Measurements from ENCODE around the gene KCNMA1.

DNA sequence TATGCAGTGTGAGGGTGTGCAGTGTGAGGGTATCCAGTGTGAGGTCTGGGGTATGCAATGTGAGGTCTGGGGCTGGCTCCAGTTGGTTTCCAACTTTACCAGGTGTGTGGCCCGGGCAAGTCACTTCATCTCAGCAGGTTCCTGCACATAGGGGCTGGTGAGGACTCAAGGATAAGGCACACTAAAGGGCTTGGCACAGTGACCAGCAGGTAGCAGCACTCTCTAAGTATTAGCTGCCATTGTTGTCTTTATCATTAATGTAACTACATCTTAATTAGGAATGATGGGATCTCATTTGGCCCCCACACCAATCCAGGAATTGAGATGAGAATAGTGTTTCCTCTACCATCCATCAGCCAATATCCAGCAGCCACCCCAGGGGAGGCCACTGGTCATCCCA, 117.3 kb downstream of the KCNMA1 start:
- no peak for TF ChIP-seq ZBTB7A (IDR thresholded peaks at IDR 0.05; ENCODE audit: low read depth)
- no peak for TF ChIP-seq EP300 (IDR thresholded peaks at IDR 0.05; ENCODE audit: borderline replicate concordance)
- peak; percentile 47; the same call in 1 of the 2 replicates for TF ChIP-seq RAD21 (IDR thresholded peaks at IDR 0.05; ENCODE audit: low read depth)
- TF ChIP-seq, protein P1, sequence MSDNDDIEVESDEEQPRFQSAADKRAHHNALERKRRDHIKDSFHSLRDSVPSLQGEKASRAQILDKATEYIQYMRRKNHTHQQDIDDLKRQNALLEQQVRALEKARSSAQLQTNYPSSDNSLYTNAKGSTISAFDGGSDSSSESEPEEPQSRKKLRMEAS (IDR thresholded peaks at IDR 0.05): no peak
- TF ChIP-seq FOXM1 (IDR thresholded peaks at IDR 0.05; ENCODE audit: borderline replicate concordance, low read depth): no peak
- TF ChIP-seq TEAD4 (IDR thresholded peaks at IDR 0.05): no peak
- TF ChIP-seq YY1 (IDR thresholded peaks at IDR 0.05; ENCODE audit: low read depth): no peak
- TF ChIP-seq USF1 (IDR thresholded peaks at IDR 0.05): no peak
- no peak for TF ChIP-seq NFIC (IDR thresholded peaks at IDR 0.05)

All from Ishikawa (cell line).